Gastrocnemius medialis (tissue), 4 donors: Measurements from ENCODE around the gene TMEM192. TPM values are rescaled to one million over a fixed set of nuclear protein-coding genes. Genes with fewer than 3 reads are reported as not detected.

Experiments used
- ATAC-seq, 2 donors: fragments of 150-250 bp; one replicate each; pipeline ENCODE4 v1.9.1; 2016
- DNase-seq, 2 donors: peaks; one replicate each; pipeline ENCODE4 v3.0.0-alpha.2; 2019
- H3K27ac ChIP-seq, 4 donors: fragments of 200-600 bp; sonication (generic); 1 replicate in 1 of 4; 2 replicates in 3 of 4; pipeline ENCODE4 v1.5.1; 2016 to 2018; ENCODE audit warnings: mild to moderate bottlenecking in 2 of 4, moderate library complexity in 1 of 4
- H3K27me3 ChIP-seq, 3 donors: fragments of 200-600 bp; sonication (generic) in 2 of 3; 1 replicate in 1 of 3; 2 replicates in 2 of 3; pipeline versions ENCODE4 v1.5.1 to v1.6.0; 2016 to 2019; ENCODE audit warnings: mild to moderate bottlenecking in 1 of 3, moderate library complexity in 1 of 3
- H3K36me3 ChIP-seq, 2 donors: fragments of 200-600 bp; sonication (generic) in 1 of 2; one replicate each; pipeline ENCODE4 v1.5.1; 2017 to 2018
- H3K4me1 ChIP-seq, 2 donors: fragments of 200-600 bp; sonication (generic) in 1 of 2; one replicate each; pipeline ENCODE4 v1.5.1; 2016 to 2017; ENCODE audit warnings: mild to moderate bottlenecking in 2 of 2
- H3K4me3 ChIP-seq, 4 donors: fragments of 200-600 bp; sonication (generic) in 3 of 4; 1 replicate in 1 of 4; 2 replicates in 3 of 4; pipeline ENCODE4 v1.5.1; 2016 to 2019; ENCODE audit warnings: mild to moderate bottlenecking in 2 of 4
- H3K9me3 ChIP-seq, 3 donors: fragments of 200-600 bp; sonication (generic) in 2 of 3; 1 replicate in 1 of 3; 2 replicates in 2 of 3; pipeline ENCODE4 v1.5.1; 2016 to 2019
- POLR2A ChIP-seq, 2 donors: fragments of 450-650 bp; IDR thresholded peaks; one replicate each; pipeline ENCODE4 v1.6.1; 2017; ENCODE audit warnings: antibody characterized with exemption in 2 of 2, mild to moderate bottlenecking in 2 of 2, moderate library complexity in 2 of 2
- in situ Hi-C, 4 donors: fragments of 200-750 bp; cut with MboI; loops; one replicate each; pipeline versions ENCODE4 v1.15.0 to v1.8.0; 2017; ENCODE audit warnings: low sequenced_read_pairs in 4 of 4
- intact Hi-C: fragments of 100-400 bp; cut with DNase I; formaldehyde crosslinking; loops from one replicate; pipeline ENCODE4 v1.15.1; 2023; ENCODE audit warnings: low total_unique reads
- total RNA-seq, 4 donors: library from RNA; depleted of rRNA; stranded (reverse); fragments of >200 nt; gene quantifications; one replicate each; pipeline versions ENCODE4 v1.1.0 to v1.2.3, GENCODE V29; 2016
- TF ChIP-seq, protein P1 (sequence below), 5 experiments: fragments of 450-650 bp in 3 of 5; fragments of 200-600 bp in 2 of 5; sonication (generic) in 2 of 5; IDR thresholded peaks in 4 of 5; conservative IDR thresholded peaks in 1 of 5; 1 replicate in 4 of 5; 2 replicates in 1 of 5; pipeline ENCODE4 v1.5.1; 2016 to 2019; ENCODE audit warnings: antibody characterized with exemption in 5 of 5, mild to moderate bottlenecking in 3 of 5, moderate library complexity in 3 of 5

TMEM192 gene
- total RNA-seq, 4 donors from 2014 or later: 15.3 to 28.9 (median 17.8) TPM

- ATAC-seq (no peak), DNase-seq (no peak)
- H3K4me3 ChIP-seq: no peak within 1 kb of the TSS
- no peaks in the 10 kb centered on the region for H3K36me3 ChIP-seq
- H3K27ac ChIP-seq: no peak within 1 kb of the TSS
- H3K4me1 ChIP-seq: no peaks in the 10 kb centered on the region
- in situ Hi-C loops: no loop called here
- H3K27me3 ChIP-seq: no peaks in the 10 kb centered on the region
- intact Hi-C loops: no loop called here
- no peak for TF ChIP-seq POLR2A (IDR thresholded peaks at IDR 0.05)
- TF ChIP-seq, protein P1, sequence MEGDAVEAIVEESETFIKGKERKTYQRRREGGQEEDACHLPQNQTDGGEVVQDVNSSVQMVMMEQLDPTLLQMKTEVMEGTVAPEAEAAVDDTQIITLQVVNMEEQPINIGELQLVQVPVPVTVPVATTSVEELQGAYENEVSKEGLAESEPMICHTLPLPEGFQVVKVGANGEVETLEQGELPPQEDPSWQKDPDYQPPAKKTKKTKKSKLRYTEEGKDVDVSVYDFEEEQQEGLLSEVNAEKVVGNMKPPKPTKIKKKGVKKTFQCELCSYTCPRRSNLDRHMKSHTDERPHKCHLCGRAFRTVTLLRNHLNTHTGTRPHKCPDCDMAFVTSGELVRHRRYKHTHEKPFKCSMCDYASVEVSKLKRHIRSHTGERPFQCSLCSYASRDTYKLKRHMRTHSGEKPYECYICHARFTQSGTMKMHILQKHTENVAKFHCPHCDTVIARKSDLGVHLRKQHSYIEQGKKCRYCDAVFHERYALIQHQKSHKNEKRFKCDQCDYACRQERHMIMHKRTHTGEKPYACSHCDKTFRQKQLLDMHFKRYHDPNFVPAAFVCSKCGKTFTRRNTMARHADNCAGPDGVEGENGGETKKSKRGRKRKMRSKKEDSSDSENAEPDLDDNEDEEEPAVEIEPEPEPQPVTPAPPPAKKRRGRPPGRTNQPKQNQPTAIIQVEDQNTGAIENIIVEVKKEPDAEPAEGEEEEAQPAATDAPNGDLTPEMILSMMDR (IDR thresholded peaks at IDR 0.05 in 4 of 5, conservative IDR thresholded peaks at IDR 0.05 in 1 of 5): no peak
- H3K9me3 ChIP-seq: no peaks in the 10 kb centered on the region
Observed at GRCh38 chr4:165053645-165054044, 59.0 kb downstream of the TMEM192 start, which contains the start of gene TRIM75. TSS of gene TRIM75 (plus strand) at chr4:165053866. CDS start at chr4:165059148, 5,282 bp downstream.

DNA sequence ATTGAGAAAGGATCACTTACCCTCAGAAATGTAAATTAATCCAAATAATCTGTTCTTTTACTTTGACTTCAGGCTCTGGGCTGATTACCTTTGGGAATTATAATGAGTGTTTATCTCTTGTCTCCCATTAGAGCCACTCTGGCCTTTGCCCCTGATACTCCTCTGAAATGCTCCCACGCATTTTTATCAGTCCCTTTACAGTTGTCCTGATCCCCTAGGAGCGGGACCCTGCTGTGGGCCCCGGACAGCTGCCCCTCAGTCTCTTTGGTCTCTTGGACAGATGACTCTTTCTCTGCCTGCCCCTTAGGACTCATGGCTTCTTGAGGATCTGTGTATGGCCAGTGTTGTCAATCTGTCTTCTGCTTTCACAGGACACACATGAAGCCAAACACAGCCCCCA lies 60.0 kb downstream of the TMEM192 start:
- intact Hi-C loops: no loop called here
- no peaks in the 10 kb centered on the region for H3K27me3 ChIP-seq
- H3K9me3 ChIP-seq: no peaks in the 10 kb centered on the region
- TF ChIP-seq, protein P1 (IDR thresholded peaks at IDR 0.05 in 4 of 5, conservative IDR thresholded peaks at IDR 0.05 in 1 of 5): no peak
- TF ChIP-seq POLR2A (IDR thresholded peaks at IDR 0.05): no peak
- H3K36me3 ChIP-seq: no peaks in the 10 kb centered on the region
- DNase-seq (no peak), ATAC-seq (no peak)
- H3K4me1 ChIP-seq: no peaks in the 10 kb centered on the region
- in situ Hi-C loops: no loop called here
- no peak overlapping the region for H3K27ac ChIP-seq
- no peak overlapping the region for H3K4me3 ChIP-seq

DNA sequence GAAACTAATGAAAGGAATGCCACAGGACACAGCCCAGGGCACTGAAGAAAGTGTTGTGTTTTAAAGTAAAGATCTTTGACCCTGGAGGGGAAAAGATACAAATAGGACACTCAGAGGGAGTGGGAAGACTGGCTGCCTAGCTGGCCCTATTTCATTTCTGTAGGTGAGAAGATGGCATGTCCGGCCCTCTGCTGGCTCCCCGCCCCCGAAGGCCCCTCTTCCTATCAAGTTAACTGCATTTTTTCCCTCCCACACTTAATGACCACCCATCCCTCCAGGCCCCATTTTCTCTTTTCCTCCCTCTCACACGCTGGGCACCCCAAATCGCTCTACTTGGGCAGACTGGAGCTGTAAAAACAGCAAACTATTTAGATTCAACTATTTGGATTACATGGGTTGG lies 64.5 kb downstream of the TMEM192 start:
- Histone ChIP-seq H3K4me1 (no peaks in the 10 kb centered on the region), H3K36me3 (no peaks in the 10 kb centered on the region), H3K4me3 (no peak overlapping the region), H3K27me3 (no peaks in the 10 kb centered on the region), H3K27ac (no peak overlapping the region), H3K9me3 (no peaks in the 10 kb centered on the region)
- intact Hi-C loops (no loop called here), in situ Hi-C loops (no loop called here)
- DNase-seq: no peak
- ATAC-seq: no peak
- TF ChIP-seq, protein P1 (IDR thresholded peaks at IDR 0.05 in 4 of 5, conservative IDR thresholded peaks at IDR 0.05 in 1 of 5): no peak
- no peak for TF ChIP-seq POLR2A (IDR thresholded peaks at IDR 0.05)

DNA sequence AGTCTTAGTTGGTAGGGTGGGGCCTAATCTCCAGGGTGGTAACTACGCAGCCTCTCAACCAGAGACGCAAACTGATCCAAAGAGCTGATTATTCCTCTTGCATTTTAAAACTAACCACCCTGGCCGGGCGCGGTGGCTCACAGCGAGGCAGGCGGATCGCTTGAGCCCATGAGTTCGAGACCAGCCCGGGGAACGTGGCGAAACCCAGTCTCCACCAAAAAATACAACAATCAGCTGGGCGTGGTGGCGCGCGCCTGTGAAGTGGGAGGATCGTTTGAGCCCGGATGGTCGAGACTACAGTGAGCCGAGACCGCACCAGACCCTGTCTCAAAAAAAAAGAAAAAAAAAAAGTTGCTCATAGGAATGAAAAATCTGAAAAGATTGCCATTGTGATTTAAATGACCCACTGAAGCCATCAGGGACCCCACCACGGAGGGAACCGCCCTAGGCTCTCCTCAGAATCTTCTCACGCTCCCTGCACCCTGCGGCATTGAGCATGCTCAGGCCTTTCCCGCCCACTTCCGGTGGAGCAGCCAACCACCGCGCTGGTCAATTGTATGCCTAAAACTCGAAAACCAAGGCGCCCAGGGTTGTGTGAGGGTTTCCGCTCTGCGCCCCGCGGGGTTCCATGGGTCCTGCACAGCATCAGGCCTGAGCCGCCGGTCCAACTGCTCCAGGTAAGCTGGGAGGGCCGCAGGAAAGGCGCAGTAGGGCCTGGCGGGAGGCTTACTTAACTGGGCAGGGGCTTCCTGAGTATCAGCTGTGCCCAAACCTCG lies 81.0 kb downstream of the TMEM192 start, which contains the start of gene TRIM60:
TSS of gene TRIM60 (plus strand) at position 564 of the 776 bp plus-strand sequence. CDS start 8,074 bp downstream, outside the sequence.
- Histone ChIP-seq H3K9me3 (no peaks in the 10 kb centered on the region), H3K4me3 (no peak within 1 kb of the TSS), H3K4me1 (no peaks in the 10 kb centered on the region), H3K27me3 (no peaks in the 10 kb centered on the region), H3K36me3 (no peaks in the 10 kb centered on the region), H3K27ac (no peak within 1 kb of the TSS)
- intact Hi-C loops: no loop called here
- TF ChIP-seq, protein P1 (IDR thresholded peaks at IDR 0.05 in 4 of 5, conservative IDR thresholded peaks at IDR 0.05 in 1 of 5): no peak
- no peak for TF ChIP-seq POLR2A (IDR thresholded peaks at IDR 0.05)
- in situ Hi-C loops: no loop called here
- DNase-seq: no peak
- no peak for ATAC-seq
